Caco-2 (cell line): ENCODE results near the gene RGS8. TPM values are rescaled to one million over a fixed set of nuclear protein-coding genes. Genes with fewer than 3 reads are reported as not detected.

Experiments
- BruUV-seq: library from RNA; stranded (reverse); fragments of 400-500 nt; replicated peaks from 2 replicates; lab custom pipeline; 2021; lab: Mats Ljungman, UMichigan
- CTCF ChIA-PET: fragments of 300-600 bp; sonication (Branson Sonifier 250); formaldehyde crosslinking; loops from one replicate; lab custom pipeline; 2022; ENCODE audit warnings: antibody characterized with exemption; lab: Charles Lee
- POLR2A ChIA-PET: fragments of 300-600 bp; sonication (Branson Sonifier 250); formaldehyde crosslinking; loops from one replicate; lab custom pipeline; 2022; ENCODE audit warnings: antibody characterized with exemption; lab: Charles Lee
- DNase-seq, 2 experiments: peaks; one replicate each; pipeline versions ENCODE4 v3.0.0 to v3.0.0-alpha.2; 2020 to 2022
- H3K27me3 ChIP-seq: replicated peaks from 2 replicates; pipeline ENCODE4 v1.6.0; 2011; ENCODE audit warnings: low read length; ENCODE audit not compliant: control insufficient read depth, insufficient read depth
- H3K36me3 ChIP-seq: 2 replicates; pipeline ENCODE4 v1.5.1; 2011; ENCODE audit warnings: low read length; ENCODE audit not compliant: control insufficient read depth, insufficient read depth
- H3K4me1 ChIP-seq: fragments of 250-450 bp; sonication (Bioruptor Pico); 2 replicates; pipeline ENCODE4 v1.5.1; 2020; ENCODE audit warnings: mild to moderate bottlenecking
- H3K4me3 ChIP-seq: 2 replicates; pipeline ENCODE4 v1.5.1; 2011; ENCODE audit warnings: low read depth, mild to moderate bottlenecking, control low read depth, low read length
- H3K9me3 ChIP-seq: fragments of 250-450 bp; sonication (Bioruptor Pico); 2 replicates; pipeline ENCODE4 v1.5.1; 2020; ENCODE audit warnings: mild to moderate bottlenecking, moderate library complexity
- H3K27ac Mint-ChIP-seq: one replicate; pipeline ENCODE4 v1.8.0; 2022; ENCODE audit warnings: mixed read lengths; ENCODE audit not compliant: unreplicated experiment
- H3K27me3 Mint-ChIP-seq: one replicate; pipeline ENCODE4 v1.8.0; 2022; ENCODE audit warnings: mixed read lengths; ENCODE audit not compliant: insufficient read depth, unreplicated experiment
- H3K36me3 Mint-ChIP-seq: one replicate; pipeline ENCODE4 v1.8.0; 2022; ENCODE audit warnings: mild to moderate bottlenecking, mixed read lengths; ENCODE audit not compliant: insufficient read depth, unreplicated experiment
- H3K4me1 Mint-ChIP-seq: one replicate; pipeline ENCODE4 v1.8.0; 2022; ENCODE audit warnings: low read depth, mixed read lengths; ENCODE audit not compliant: unreplicated experiment
- H3K4me3 Mint-ChIP-seq: one replicate; pipeline ENCODE4 v1.8.0; 2022; ENCODE audit warnings: mild to moderate bottlenecking, moderate library complexity, mixed read lengths; ENCODE audit not compliant: unreplicated experiment
- H3K9me3 Mint-ChIP-seq: one replicate; pipeline ENCODE4 v1.8.0; 2022; ENCODE audit warnings: mixed read lengths; ENCODE audit not compliant: unreplicated experiment
- CTCF ChIP-seq, 2 experiments: fragments of 200-600 bp in 1 of 2; IDR thresholded peaks; 1 replicate in 1 of 2; 2 replicates in 1 of 2; pipeline versions ENCODE4 v1.5.1 to v1.8.0; 2011 to 2022; ENCODE audit warnings: antibody characterized with exemption in 1 of 2, control low read depth in 1 of 2, inconsistent platforms in 1 of 2, low read depth in 1 of 2, low read length in 1 of 2, mild to moderate bottlenecking in 1 of 2, moderate library complexity in 1 of 2; ENCODE audit not compliant: insufficient read depth in 1 of 2, severe bottlenecking in 1 of 2, unreplicated experiment in 1 of 2
- intact Hi-C: fragments of 100-400 bp; cut with micrococcal nuclease; formaldehyde crosslinking; loops from one replicate; pipeline ENCODE4 v1.10.0; 2022; ENCODE audit not compliant: unreplicated experiment
- total RNA-seq: library from RNA; stranded (reverse); gene quantifications from 2 replicates; pipeline ENCODE4 v1.2.3, GENCODE V29; 2022

Gene RGS8
- total RNA-seq, 1 experiment from 2014 or later, result not detected

GRCh38 chr1:182676274-182676673, 8.1 kb downstream of the RGS8 start:
- Histone ChIP-seq H3K27me3 (no peaks in the 10 kb centered on the region), H3K4me1 (peaks cover 11% of the 10 kb centered on the region), H3K4me3 (no peak overlapping the region), H3K36me3 (no peaks in the 10 kb centered on the region), H3K9me3 (no peaks in the 10 kb centered on the region)
- Mint-ChIP-seq H3K4me3 (no peak overlapping the region), H3K4me1 (peaks cover 21% of the 10 kb centered on the region), H3K9me3 (no peaks in the 10 kb centered on the region), H3K27me3 (no peaks in the 10 kb centered on the region), H3K27ac (no peak overlapping the region), H3K36me3 (no peaks in the 10 kb centered on the region)
- CTCF ChIA-PET, result no interaction called here
- no peak for DNase-seq
- no TSS peak for BruUV-seq
- intact Hi-C loops, result no loop called here
- POLR2A ChIA-PET, result no interaction called here
- TF ChIP-seq CTCF (IDR thresholded peaks at IDR 0.05; ENCODE audit: insufficient read depth in 1 of 2, low read depth in 1 of 2, low read length in 1 of 2, severe bottlenecking in 1 of 2, unreplicated experiment in 1 of 2), result no peak

- no peaks in the 10 kb centered on the region for H3K27me3 ChIP-seq
- Mint-ChIP-seq H3K27me3 (no peaks in the 10 kb centered on the region), H3K4me1 (peaks cover 12% of the 10 kb centered on the region), H3K27ac (no peak overlapping the region), H3K9me3 (no peaks in the 10 kb centered on the region), H3K36me3 (no peaks in the 10 kb centered on the region), H3K4me3 (no peak overlapping the region)
- ChIA-PET CTCF (interaction anchor here (0.6 to 1.2 kb wide), 2 partner anchors 75 to 108 kb away, joined by 3 to 4 read pairs; no protein-coding TSS in a partner anchor), POLR2A (no interaction called here)
- TF ChIP-seq CTCF (IDR thresholded peaks at IDR 0.05; ENCODE audit: insufficient read depth in 1 of 2, low read depth in 1 of 2, low read length in 1 of 2, severe bottlenecking in 1 of 2, unreplicated experiment in 1 of 2), result no peak
- no peak overlapping the region for H3K4me3 ChIP-seq
- no peaks in the 10 kb centered on the region; the same call in 1 of the 2 replicates for H3K4me1 ChIP-seq
- intact Hi-C loops, result loop anchor here (1.0 kb wide), 1 partner anchor 108 kb away; no protein-coding TSS in a partner anchor
- no peaks in the 10 kb centered on the region for H3K36me3 ChIP-seq
- DNase-seq, result peak in 1 of 2 experiments; percentile 15
- H3K9me3 ChIP-seq, result no peaks in the 10 kb centered on the region
- no TSS peak for BruUV-seq
Measured at GRCh38 chr1:182674346-182675246, 9.8 kb downstream of the RGS8 start.

- Mint-ChIP-seq H3K4me1 (peaks cover 12% of the 10 kb centered on the region), H3K27me3 (no peaks in the 10 kb centered on the region), H3K4me3 (no peak overlapping the region), H3K36me3 (no peaks in the 10 kb centered on the region), H3K27ac (no peak overlapping the region), H3K9me3 (no peaks in the 10 kb centered on the region)
- no TSS peak for BruUV-seq
- TF ChIP-seq CTCF (IDR thresholded peaks at IDR 0.05; ENCODE audit: insufficient read depth in 1 of 2, low read depth in 1 of 2, low read length in 1 of 2, severe bottlenecking in 1 of 2, unreplicated experiment in 1 of 2), result no peak
- Histone ChIP-seq H3K27me3 (no peaks in the 10 kb centered on the region), H3K4me3 (no peak overlapping the region), H3K4me1 (no peaks in the 10 kb centered on the region; the same call in 1 of the 2 replicates), H3K9me3 (no peaks in the 10 kb centered on the region), H3K36me3 (no peaks in the 10 kb centered on the region)
- intact Hi-C loops, result no loop called here
- ChIA-PET CTCF (interaction anchor here (1.1 kb wide), 1 partner anchor 9 kb away, joined by 3 read pairs; no protein-coding TSS in a partner anchor), POLR2A (no interaction called here)
- no peak for DNase-seq
Measured at GRCh38 chr1:182672487-182672836, 11.9 kb downstream of the RGS8 start.
